GM18520 (cell line): ENCODE data around the gene ING4.

ENCODE experiments used
- ATAC-seq: cut with Tn5 transposase; IDR thresholded peaks from one replicate; pipeline ENCODE4 v1.9.1; 2021; ENCODE audit not compliant: unreplicated experiment

The ING4 gene

GRCh38 chr12:6607751-6608591 is 54.9 kb downstream of the ING4 start:
- no peak for ATAC-seq

- no peak for ATAC-seq
These were observed 56.4 kb downstream of the ING4 start for GRCh38 chr12:6606331-6607131.

- ATAC-seq: no peak
These were observed 57.2 kb downstream of the ING4 start for GRCh38 chr12:6605421-6606330.

- no peak for ATAC-seq
These were observed 58.5 kb downstream of the ING4 start for GRCh38 chr12:6604259-6605029.

GRCh38 chr12:6603095-6603567 is 59.8 kb downstream of the ING4 start:
- no peak for ATAC-seq

GRCh38 chr12:6602526-6602925 is 60.4 kb downstream of the ING4 start:
- no peak for ATAC-seq
